GM12872 (cell line): ENCODE data around the gene FRMD4A.

Experiments used
- TF ChIP-seq, protein P1 (sequence below): IDR thresholded peaks from 3 replicates; pipeline ENCODE4 v1.5.1; 2011; ENCODE audit warnings: low read depth, mild to moderate bottlenecking, low read length, moderate library complexity; ENCODE audit not compliant: insufficient read depth

FRMD4A gene

DNA sequence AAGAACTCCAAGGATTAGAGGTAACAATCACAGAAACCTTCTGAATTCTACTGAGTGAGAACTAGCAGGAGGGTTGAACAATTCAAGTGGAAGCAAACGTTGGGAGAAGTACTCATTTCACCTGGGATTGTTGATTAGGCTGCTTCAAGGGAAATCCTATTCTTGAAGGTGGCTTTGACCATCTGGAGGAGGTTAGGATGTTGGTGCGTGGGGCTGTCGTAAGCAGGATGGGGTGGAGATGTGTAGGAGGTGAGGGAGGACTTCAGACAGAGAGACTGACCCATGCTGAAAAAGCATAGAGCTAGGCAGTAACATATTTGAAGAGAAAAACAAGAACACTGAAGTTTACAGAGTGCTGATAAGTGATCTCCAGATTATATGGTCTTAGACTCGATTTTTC is 147.9 kb downstream of the FRMD4A start:
- TF ChIP-seq, protein P1, sequence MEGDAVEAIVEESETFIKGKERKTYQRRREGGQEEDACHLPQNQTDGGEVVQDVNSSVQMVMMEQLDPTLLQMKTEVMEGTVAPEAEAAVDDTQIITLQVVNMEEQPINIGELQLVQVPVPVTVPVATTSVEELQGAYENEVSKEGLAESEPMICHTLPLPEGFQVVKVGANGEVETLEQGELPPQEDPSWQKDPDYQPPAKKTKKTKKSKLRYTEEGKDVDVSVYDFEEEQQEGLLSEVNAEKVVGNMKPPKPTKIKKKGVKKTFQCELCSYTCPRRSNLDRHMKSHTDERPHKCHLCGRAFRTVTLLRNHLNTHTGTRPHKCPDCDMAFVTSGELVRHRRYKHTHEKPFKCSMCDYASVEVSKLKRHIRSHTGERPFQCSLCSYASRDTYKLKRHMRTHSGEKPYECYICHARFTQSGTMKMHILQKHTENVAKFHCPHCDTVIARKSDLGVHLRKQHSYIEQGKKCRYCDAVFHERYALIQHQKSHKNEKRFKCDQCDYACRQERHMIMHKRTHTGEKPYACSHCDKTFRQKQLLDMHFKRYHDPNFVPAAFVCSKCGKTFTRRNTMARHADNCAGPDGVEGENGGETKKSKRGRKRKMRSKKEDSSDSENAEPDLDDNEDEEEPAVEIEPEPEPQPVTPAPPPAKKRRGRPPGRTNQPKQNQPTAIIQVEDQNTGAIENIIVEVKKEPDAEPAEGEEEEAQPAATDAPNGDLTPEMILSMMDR = no peak

GRCh38 chr10:14181567-14181936 is 149.2 kb downstream of the FRMD4A start:
- TF ChIP-seq, protein P1 = no peak

DNA sequence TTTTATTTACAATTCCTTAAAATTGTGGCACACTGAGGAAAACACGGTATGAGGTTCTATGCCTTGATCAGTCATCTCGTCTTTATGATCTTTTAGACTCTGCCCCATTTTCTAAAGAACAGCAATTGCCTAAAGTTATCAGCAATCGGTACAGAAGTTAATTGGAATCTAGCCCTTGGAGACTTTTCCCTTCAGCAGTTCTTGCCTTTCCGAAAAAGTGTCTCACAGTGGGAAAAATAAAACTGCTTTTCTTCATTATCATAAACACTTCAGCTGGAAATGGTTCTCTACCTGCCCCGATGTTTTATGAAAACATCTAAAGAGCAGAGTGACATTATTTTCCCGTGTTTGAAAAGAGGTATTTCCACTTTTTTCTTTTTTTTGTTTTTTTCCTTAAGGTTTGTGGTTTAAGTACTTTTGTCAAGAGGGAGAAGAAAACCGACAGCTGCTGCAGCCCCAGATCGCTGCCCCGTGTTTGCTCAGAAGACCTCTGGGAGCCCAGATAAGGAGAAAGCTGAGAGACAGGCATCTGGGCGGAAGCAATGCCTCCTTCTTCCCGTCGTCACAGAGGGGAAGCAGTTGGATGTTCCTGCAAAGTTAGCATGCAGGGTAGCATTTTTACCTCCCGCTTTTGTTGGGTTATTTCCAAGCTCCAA is 149.7 kb downstream of the FRMD4A start:
- TF ChIP-seq, protein P1 = no peak

- TF ChIP-seq, protein P1 = no peak
Measured at GRCh38 chr10:14179251-14179650, 151.5 kb downstream of the FRMD4A start.

DNA sequence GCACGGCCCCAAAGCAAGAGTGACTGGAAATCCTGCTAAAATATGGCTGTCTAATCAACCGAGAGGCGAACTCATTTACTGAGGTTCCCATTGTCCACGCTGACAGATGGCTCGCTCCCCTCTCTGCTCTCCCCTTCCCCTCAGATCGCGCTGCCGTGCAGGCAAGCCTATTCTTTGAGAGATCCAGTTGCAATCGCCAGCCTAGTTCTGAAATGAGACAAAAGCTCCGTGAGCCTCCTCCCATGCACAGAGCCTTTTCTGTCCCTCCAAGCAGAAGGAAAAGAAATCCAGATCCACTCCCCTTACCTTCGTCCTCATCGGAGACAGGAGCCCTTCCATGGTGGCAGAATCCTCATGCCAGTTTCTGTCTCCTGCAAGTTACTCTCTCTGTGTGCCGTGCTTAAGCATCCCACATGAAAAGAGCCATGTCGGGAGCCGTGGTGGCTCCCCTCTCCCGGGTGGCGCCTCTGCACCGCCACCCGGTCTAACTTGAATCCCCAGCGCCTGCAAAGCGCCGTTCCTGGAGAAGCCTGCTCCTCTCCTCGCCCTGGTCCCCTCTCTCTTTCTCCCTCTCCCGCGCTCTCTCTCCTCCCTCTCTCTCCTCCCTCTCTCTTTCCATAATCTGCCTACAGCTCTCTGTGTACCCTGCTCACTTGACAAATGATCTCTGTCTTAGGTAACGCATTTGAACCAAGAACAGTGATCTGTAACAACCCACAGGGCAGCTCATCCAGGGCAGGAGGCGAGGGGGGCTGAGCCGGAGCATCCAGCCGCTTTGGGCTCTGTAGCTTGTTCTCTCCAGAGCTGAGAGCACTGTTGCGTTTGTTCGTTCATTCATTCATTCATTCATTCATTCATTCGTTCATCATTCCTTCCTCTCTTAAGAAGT is 156.8 kb downstream of the FRMD4A start:
- TF ChIP-seq, protein P1 = no peak

DNA sequence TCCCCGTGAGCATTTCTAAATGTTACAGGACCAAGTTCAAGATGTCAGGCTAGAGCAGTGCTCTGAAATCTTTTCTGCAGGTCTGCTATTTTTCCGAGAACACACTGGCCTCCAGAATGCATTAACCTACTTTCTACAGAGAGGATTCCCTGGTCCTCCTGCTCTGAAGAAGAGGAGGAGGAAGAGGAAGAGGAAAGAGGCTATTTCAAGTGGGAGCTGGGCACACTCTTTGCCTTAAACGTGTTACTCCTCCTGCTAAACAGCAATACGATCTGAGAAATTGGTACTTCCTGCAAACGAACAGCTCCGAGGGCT is 157.4 kb downstream of the FRMD4A start:
- TF ChIP-seq, protein P1 = no peak

- TF ChIP-seq, protein P1 = no peak
Measured at GRCh38 chr10:14172336-14172950, 158.3 kb downstream of the FRMD4A start.
